ENCODE data around the gene PDE11A. TPM values are rescaled to one million over a fixed set of nuclear protein-coding genes. Genes with fewer than 3 reads are reported as not detected.

The PDE11A gene
- total and polyA plus RNA-seq, 2 experiments from 2014 or later: 0.34 to 0.86 TPM

DNA sequence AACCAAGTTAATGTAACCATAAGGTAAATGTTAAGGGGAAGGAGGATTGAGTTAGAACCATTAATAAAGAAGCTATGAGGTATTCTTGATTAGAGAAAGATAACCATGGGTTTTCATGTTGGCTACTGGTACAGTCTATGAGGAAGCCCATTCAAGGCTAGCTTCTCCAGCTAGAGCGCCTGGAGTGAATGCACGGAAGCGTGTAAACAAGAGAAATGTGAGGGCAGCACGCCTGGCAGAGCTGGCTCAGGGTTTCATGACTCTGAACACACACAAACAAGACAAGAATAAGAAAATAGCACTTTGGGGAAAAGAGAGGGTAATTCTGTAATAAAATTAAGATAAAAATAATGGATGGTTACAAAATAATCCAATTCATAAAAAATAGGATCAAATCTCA lies 255.3 kb downstream of the PDE11A start:
- H3K4me1 ChIP-seq (ENCODE audit: insufficient read depth): no peaks in the 10 kb centered on the region
- no peak for DNase-seq
- TF ChIP-seq EZH2 (IDR thresholded peaks at IDR 0.05; ENCODE audit: insufficient read depth, poor library complexity, severe bottlenecking): no peak
- TF ChIP-seq EZH2phosphoT487 (IDR thresholded peaks at IDR 0.05; ENCODE audit: insufficient read depth, low read depth): no peak
- no peak overlapping the region for H3K4me2 ChIP-seq (ENCODE audit: unreplicated experiment)
- 61 to 70% methylated on average over 4 of the region's 4 CpGs for WGBS, 2 experiments (ENCODE audit: low coverage in 1 of 2, low lambda C conversion rate in 2 of 2, missing lambda C conversion rate in 2 of 2)
- no peak overlapping the region for H3K9ac ChIP-seq
- no peaks in the 10 kb centered on the region for H3K36me3 ChIP-seq (ENCODE audit: low read depth)
- H3K4me3 ChIP-seq: no peak overlapping the region
- H2AFZ ChIP-seq: no peak overlapping the region
- 0 out of 2 replicates have a peak, but pooled peaks cover 5% of the 10 kb centered on the region for H3K27me3 ChIP-seq (replicated peaks; ENCODE audit: insufficient read depth)
- H4K20me1 ChIP-seq (ENCODE audit: insufficient read depth): no peaks in the 10 kb centered on the region
- no peaks in the 10 kb centered on the region for H3K79me2 ChIP-seq (ENCODE audit: insufficient read depth)
- in situ Hi-C loops (cut with MboI): no loop called here
- H3K27ac ChIP-seq: no peak overlapping the region
- H3K9me2 ChIP-seq (ENCODE audit: insufficient read depth): no peaks in the 10 kb centered on the region
- no peaks in the 10 kb centered on the region for H3F3A ChIP-seq (ENCODE audit: insufficient read depth)
- no peaks in the 10 kb centered on the region for H3K9me3 ChIP-seq (ENCODE audit: low read depth)

- Histone ChIP-seq H3K9me3 (ENCODE audit: low read depth) (no peaks in the 10 kb centered on the region), H2AFZ (no peak overlapping the region), H3K9me2 (ENCODE audit: insufficient read depth) (no peaks in the 10 kb centered on the region), H3K4me2 (ENCODE audit: unreplicated experiment) (no peak overlapping the region), H4K20me1 (ENCODE audit: insufficient read depth) (no peaks in the 10 kb centered on the region), H3K27ac (no peak overlapping the region), H3K4me1 (ENCODE audit: insufficient read depth) (no peaks in the 10 kb centered on the region), H3K9ac (no peak overlapping the region), H3K36me3 (ENCODE audit: low read depth) (no peaks in the 10 kb centered on the region), H3K27me3 (replicated peaks; ENCODE audit: insufficient read depth) (0 out of 2 replicates have a peak, but pooled peaks cover 5% of the 10 kb centered on the region), H3K4me3 (no peak overlapping the region), H3K79me2 (ENCODE audit: insufficient read depth) (no peaks in the 10 kb centered on the region), H3F3A (ENCODE audit: insufficient read depth) (no peaks in the 10 kb centered on the region)
- DNase-seq: no peak
- in situ Hi-C loops (cut with MboI): no loop called here
- TF ChIP-seq EZH2 (IDR thresholded peaks at IDR 0.05; ENCODE audit: insufficient read depth, poor library complexity, severe bottlenecking): no peak
- no peak for TF ChIP-seq EZH2phosphoT487 (IDR thresholded peaks at IDR 0.05; ENCODE audit: insufficient read depth, low read depth)
Observed at GRCh38 chr2:177816766-177817165, 255.8 kb downstream of the PDE11A start.

- Histone ChIP-seq H3K36me3 (ENCODE audit: low read depth) (no peaks in the 10 kb centered on the region), H3K9me3 (ENCODE audit: low read depth) (no peaks in the 10 kb centered on the region)
- TF ChIP-seq EZH2 (IDR thresholded peaks at IDR 0.05; ENCODE audit: insufficient read depth, poor library complexity, severe bottlenecking) (no peak), EZH2phosphoT487 (IDR thresholded peaks at IDR 0.05; ENCODE audit: insufficient read depth, low read depth) (no peak)
Observed at GRCh38 chr2:177812713-177813396, 259.7 kb downstream of the PDE11A start.

DNA sequence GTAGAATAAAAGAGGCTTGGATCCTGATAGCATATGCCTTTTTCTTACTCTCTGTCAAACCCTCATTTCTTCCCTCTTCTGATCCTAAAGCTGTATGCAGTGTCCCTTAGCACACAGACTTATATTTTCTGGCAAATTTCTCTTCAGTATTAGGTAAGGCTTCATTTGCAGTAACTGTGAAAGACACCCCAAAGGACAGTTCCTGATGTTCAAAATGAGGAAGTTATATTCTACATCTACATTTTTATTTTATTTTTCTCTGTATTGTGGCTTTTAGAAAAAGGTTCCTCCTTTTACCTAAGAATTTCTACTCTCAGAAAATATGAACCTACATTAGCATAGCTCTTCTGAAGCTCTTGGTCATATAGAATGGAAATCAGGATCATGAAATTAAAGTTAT lies 261.7 kb downstream of the PDE11A start:
- Histone ChIP-seq H3K27me3 (replicated peaks; ENCODE audit: insufficient read depth) (0 out of 2 replicates have a peak, but pooled peaks cover 4% of the 10 kb centered on the region), H3K9me2 (ENCODE audit: insufficient read depth) (no peaks in the 10 kb centered on the region), H4K20me1 (ENCODE audit: insufficient read depth) (no peaks in the 10 kb centered on the region), H3K9ac (no peak overlapping the region), H3K4me1 (ENCODE audit: insufficient read depth) (no peaks in the 10 kb centered on the region), H3F3A (ENCODE audit: insufficient read depth) (no peaks in the 10 kb centered on the region), H3K27ac (no peak overlapping the region), H3K4me2 (ENCODE audit: unreplicated experiment) (no peak overlapping the region), H3K79me2 (ENCODE audit: insufficient read depth) (no peaks in the 10 kb centered on the region), H2AFZ (no peak overlapping the region), H3K36me3 (ENCODE audit: low read depth) (no peaks in the 10 kb centered on the region), H3K9me3 (ENCODE audit: low read depth) (no peaks in the 10 kb centered on the region), H3K4me3 (no peak overlapping the region)
- in situ Hi-C loops (cut with MboI): no loop called here
- no peak for TF ChIP-seq EZH2 (IDR thresholded peaks at IDR 0.05; ENCODE audit: insufficient read depth, poor library complexity, severe bottlenecking)
- no peak for TF ChIP-seq EZH2phosphoT487 (IDR thresholded peaks at IDR 0.05; ENCODE audit: insufficient read depth, low read depth)
- DNase-seq: no peak

More at GRCh38 chr2:177812713-177813396, 259.7 kb downstream of the PDE11A start:
- H3K4me1 ChIP-seq (ENCODE audit: insufficient read depth): no peaks in the 10 kb centered on the region
- no peak overlapping the region for H3K9ac ChIP-seq
- 24% methylated on average over 2 of the region's 2 CpGs for WGBS, 2 experiments (ENCODE audit: low coverage in 1 of 2, low lambda C conversion rate in 2 of 2, missing lambda C conversion rate in 2 of 2)
- in situ Hi-C loops (cut with MboI): no loop called here
- H3K4me2 ChIP-seq (ENCODE audit: unreplicated experiment): no peak overlapping the region
- H3K9me2 ChIP-seq (ENCODE audit: insufficient read depth): no peaks in the 10 kb centered on the region
- no peak overlapping the region for H3K4me3 ChIP-seq
- no peak for DNase-seq
- H3K27ac ChIP-seq: no peak overlapping the region
- no peaks in the 10 kb centered on the region for H4K20me1 ChIP-seq (ENCODE audit: insufficient read depth)
- H3K27me3 ChIP-seq (replicated peaks; ENCODE audit: insufficient read depth): 0 out of 2 replicates have a peak, but pooled peaks cover 9% of the 10 kb centered on the region
- no peaks in the 10 kb centered on the region for H3F3A ChIP-seq (ENCODE audit: insufficient read depth)
- H3K79me2 ChIP-seq (ENCODE audit: insufficient read depth): no peaks in the 10 kb centered on the region
- H2AFZ ChIP-seq: no peak overlapping the region

All from GM23248 (cell line).